Activated CD8-positive, alpha-beta memory T cell treated with anti-CD3 and anti-CD28 coated beads, Interleukin-2, amount 50 U/mL, for 24 hours (primary cell): Measurements from ENCODE around the gene AK9.
"Not testable (repeated sequence)": the region's sequence is repeated elsewhere in the genome, so short reads cannot be mapped to it uniquely, and the experiment has no call there.

Source experiments
- DNase-seq: peaks from one replicate; pipeline ENCODE4 v3.0.0-alpha.2; 2020; ENCODE audit errors: extremely low read depth

Gene AK9

DNA sequence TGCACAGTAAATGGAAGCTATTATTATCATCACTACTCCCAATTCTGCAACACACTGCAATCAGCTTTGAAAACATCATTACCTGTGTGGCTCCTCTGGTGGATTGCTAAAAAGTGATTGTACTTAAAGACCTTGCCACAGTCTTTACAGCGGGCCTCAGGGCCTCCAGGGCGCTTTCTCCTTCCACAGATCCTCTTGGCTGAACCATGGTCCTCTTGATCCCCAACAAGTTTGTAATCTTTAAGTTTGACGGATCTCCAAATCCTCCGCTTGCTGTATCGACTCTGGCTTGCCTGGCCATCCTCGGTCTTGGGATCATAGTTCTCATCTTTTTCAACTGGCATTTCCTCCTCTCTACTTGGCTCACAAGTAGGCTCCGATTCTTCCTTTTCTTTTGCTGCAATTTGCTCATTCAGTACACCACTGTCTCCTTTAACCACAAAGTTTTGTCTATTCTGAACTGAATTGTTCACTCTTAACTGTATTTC, 210.0 kb downstream of the AK9 start:
- no peak for DNase-seq

DNA sequence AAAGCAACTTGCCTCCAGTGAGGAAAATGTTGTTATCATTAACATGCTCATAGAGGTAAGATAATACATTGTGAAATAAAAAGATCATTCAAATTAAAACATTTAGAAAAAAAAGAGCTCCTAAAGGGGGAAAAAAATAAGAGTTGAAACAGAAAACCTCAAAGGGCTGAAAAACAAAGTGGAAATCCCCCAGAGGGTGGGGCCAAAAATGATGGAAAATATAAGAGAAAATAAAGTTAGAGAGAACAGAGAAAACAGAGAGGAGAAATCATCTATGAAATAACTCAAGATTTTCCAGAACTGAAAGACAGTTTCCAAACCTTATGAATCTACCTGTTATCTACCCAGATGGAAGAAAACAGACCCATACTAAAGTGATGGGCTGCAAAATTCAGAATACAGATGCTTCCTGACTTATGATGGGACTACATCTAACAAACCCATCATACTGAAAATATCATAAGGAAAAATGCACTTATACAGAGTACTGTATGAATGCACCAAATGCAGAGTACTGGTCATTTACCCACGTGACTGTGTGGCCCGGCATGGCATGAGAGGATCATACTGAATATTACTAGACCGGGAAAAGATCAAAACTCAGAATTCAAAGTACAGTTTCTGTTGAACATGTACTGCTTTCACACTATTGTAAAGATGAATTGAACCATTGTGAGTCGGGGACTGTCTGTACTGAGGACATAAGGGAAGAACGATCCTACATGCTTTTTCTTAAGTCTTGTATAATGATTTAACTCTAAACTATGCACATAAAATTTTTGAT, 212.0 kb downstream of the AK9 start:
- DNase-seq: no peak

DNA sequence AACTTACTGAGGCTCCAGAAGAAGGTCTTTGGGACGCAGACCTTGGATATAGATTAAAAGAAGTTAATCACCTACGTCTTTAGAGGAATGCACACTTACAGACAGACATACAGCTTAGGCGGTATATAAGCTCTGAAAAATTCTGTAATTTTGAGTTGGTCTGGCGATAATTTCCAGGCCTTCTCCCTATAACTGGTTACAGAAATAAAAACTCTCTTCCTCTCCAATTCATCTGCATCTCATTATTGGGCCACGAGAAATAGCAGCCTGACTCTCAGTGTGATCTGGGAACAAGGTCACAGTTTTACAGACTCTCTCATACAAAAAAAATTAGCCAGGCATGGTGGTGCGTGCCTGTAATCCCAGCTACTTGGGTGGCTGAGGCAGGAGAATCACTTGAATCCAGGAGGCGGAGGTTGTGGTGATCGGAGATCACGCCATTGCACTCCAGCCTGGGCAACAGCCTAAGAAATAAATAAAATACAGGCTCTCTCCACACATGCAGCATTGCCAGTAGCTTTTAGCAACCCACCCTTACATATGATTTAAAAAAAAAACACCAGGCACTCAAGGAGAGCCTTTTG, 212.7 kb downstream of the AK9 start:
- no peak for DNase-seq

DNA sequence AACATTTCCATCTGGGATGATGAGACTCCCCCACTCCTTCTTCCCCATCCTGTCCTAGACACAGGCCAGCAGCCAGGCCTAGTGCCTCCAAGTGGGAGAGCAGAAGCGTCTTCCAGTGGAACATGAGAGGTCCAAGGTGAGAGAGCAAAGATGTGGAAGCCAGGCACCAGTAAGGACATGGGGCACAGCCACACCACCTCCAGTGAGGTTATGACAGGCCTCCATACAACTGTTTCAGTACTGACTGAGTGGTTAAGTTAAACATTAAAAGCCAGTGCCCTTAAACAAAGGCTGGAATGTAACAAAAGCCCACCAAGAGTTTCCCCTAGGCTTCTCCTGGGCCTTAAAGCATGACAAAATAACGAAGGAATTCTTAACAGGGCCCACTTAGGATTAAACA, 213.3 kb downstream of the AK9 start:
- DNase-seq: no peak

DNA sequence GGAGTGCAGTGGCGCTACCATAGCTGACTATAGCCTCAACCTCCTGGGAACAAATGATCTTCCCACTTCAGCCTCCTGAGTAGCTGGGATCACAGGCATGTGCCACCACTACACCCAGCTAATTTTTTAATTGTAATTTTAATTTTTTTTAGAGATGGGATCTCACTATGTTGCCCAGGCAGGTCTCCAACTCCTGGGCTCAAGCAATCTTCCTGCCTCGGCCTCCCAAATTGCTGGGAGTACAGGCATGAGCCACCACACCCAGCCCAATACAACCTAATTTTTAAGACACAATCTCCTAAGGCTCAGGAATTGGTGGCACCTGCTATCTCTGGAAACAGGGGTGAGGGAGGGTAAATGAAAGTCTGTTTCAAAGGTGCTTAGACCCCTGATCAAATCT, 213.8 kb downstream of the AK9 start:
- no peak for DNase-seq

DNA sequence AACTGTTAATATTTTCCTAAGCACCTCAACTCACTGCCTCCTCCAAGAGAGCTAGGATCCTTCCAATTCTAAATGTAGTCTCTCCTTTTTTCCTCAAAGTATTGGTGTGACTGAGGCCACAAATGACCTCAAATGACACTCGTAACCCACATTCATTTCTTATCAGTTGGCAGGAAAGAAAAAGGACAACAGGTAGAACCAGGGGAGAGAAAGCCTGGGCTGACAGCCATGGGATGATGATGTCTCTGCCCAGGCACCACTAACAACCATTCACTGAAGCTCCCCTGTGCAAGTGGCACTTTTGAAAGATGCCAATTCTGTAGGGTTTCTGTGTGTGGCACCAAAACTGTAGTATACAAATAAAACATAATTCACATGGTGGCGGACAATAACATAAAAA, 215.4 kb downstream of the AK9 start:
- DNase-seq: no peak

DNA sequence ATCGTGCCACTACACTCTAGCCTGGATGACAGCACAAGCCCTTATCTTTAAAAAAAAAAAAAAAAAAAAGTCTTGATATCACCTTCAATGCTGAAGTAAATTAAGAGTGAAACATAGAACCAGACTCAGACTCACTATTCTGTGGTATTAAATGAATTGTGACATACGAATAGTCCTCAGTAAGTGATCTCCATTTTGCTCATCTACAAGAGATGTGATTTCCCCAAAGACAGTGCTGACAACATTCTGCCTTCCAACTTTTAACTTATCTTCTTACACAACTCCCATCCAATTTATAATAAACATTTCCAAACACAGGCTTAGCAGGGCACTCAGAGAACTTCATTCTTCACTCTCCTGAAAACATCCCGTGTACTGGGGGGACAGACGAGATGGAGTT, 216.0 kb downstream of the AK9 start:
- no peak for DNase-seq

DNA sequence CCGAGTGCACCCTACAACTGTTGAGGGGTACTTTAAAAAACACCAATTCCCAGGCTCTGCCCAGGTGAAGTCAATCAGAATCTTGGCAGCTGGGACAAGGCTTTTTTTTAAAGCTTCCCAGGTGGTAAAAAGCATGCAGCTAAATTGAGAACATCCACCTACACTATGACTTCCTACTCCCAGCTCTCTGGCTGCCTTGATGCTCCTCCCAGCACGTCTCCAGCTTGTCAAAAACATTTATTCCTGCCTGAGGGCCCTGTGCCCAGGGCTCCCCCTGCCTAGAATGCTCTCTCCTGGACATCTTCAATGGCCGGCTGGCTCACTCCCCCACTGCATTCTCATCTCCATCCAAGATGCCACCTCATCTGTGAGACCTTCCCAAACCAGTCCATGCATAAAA, 217.9 kb downstream of the AK9 start:
- DNase-seq: no peak

DNA sequence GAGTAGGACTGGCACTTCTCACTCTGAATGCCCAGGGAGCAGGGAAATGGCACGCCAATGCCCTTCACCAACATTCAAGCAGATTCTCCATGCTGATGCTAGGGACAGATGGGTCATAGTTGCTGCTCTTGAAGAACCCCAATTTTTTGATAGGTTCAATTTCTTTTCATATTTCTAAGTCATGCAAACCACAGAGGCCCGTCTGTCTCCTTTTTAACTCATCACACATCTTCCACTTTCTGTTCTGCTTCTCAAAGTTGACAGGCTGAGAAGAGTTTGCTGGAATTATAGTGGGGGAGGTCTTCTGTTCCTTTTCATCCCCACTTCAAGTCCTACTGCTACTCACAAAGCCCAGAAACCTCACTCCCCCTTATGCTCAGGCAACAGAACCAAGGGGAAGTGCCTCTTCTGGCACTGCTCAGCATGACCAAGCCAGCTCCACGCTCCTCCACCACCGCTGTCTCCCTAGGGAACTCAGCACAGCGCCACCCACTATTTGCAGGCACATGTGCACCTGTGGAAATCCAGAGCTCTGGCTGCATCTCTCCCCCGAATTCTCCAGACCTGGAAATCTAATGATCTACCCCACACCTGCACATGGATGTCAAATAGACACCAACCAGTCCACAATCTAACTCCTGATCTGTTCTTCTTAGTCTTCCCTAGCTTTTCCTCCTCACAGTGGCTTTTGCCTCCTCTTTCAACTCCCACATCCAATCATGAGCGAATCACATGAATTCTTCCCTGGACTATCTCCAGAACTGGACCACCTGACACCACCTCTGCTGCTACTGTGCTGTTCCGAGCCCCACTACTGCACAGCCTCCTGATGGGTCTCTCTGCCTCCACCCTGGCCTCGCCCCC, 218.6 kb downstream of the AK9 start:
- DNase-seq: no peak

DNA sequence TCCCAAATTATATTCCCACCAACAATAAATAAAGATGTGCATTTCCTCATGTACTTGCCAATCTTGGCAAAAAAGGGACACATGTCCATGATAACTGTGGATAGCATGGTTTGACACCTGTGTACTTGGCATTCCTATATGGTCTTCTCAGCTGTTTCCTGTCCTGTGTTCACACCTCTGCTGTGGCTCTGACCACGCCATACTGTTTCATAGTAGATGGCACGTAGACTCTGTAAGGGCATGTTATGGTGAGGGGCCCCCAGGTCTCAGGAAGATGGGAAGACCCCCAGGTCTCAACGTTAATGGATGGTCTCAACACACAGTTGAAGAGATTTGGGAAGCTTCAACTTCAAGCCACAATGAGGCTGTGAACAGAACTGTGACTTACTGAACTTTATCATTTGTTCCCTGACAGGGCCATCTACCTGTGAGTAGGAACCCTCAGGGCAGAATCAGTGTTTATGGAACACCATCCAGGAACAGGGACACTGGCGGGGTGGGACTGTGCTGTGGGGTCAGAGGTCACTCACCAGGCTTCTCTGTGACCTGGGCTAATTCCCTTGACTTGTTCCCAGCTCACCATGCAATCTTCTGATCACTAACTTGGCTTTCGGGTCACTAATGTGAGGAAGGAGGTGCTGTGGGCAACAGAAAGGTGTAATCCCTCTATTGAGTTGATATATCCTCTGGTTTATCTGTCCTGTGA, 219.7 kb downstream of the AK9 start:
- DNase-seq: no peak

DNA sequence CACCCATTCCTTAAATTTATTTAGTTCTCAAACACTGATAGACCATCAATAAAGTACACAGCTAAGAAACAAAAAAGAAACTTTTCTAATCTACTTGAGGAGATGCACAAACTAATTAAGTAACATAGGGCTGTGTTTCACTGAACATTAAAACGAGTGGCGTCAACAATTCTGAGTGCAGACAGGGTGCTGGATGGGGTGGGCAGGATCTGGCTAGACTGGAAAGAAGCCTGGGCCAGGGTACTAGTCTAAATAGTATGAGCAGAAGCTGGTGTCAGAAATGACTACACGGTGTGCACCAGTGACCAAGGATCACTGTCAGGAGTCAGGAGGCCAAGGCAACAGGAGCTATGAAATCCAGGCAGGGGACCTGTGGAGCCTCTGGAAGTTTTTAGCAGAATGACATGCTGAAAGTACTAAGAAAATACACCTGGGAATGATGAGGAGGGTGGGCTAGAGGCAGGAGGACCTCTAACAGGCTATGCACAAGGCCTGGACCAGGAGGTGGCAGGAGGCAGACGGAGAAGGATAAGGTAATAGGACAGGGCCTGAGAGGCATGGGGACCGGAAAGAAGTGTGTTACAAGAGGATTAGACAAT, 221.3 kb downstream of the AK9 start:
- DNase-seq: no peak

DNA sequence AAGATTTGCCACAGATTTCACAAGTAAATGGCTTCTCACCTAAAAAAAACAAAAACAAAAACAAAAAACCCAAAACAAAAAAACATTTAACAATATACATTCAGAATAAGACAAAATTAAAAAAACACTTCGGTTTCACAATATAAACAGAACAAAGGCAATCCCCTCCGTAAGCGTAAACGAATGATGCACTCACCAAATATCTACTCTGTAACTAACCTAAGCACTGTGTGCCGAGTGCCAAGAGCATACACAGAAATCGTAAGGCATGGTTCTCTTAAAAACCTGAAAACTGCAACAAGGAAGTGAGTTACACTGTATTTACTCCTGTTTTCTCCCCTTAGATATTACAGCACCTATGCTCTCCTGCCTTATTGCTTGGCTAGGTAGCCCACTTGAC, 223.3 kb downstream of the AK9 start:
- DNase-seq: no peak

DNA sequence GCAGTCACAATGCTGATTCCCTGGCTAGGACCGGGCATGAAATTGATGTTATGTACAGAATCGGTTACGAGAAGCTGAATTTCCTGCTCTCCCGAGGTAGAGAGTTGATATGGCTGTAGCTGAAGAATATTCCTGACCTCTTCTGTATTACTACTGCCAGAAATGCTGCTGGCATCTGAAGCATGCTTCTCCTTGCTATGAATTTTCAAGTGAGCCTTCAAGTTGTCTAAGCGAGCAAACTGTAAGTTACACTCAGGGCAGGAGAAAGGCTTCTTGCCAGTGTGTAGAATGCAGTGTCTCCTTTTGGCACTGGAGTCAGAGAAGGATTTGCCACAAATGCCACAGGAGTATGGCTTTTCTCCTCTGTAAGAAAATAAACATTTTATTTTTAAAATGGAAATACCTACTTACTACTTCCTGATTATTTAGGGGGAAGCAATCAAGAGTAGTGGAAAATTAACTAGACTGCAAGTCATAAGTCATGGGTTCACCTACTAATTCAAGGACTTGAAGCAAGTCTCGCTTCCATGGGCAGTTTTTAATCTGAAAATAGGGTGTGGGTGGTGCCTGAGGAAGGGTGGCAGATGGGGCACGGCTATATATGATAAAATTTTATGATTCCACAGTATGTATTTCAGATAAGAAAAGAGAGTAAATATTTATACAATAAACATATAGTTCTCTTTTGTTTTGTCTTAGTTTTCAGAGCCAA, 224.6 kb downstream of the AK9 start:
- DNase-seq: no peak

DNA sequence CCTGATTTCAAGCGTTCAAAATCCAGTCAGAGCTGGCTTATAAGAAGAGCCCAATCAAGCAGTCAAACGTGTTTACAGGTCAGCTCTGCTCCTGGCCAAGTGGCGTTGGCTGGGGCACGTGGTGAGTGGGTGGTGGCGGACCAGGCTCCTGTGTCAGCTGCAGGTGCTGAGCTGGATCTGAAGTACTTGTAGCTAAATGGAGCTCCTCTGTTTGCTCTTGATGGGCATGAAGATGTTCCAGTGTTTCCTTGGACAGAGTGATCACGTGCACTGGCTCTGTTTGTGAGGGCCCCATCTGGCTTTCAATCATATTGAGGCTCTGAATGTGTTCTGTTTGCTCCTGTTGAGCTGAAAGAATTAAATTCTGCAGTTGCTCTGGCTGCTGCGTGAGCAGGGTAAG, 225.2 kb downstream of the AK9 start:
- no peak for DNase-seq

DNA sequence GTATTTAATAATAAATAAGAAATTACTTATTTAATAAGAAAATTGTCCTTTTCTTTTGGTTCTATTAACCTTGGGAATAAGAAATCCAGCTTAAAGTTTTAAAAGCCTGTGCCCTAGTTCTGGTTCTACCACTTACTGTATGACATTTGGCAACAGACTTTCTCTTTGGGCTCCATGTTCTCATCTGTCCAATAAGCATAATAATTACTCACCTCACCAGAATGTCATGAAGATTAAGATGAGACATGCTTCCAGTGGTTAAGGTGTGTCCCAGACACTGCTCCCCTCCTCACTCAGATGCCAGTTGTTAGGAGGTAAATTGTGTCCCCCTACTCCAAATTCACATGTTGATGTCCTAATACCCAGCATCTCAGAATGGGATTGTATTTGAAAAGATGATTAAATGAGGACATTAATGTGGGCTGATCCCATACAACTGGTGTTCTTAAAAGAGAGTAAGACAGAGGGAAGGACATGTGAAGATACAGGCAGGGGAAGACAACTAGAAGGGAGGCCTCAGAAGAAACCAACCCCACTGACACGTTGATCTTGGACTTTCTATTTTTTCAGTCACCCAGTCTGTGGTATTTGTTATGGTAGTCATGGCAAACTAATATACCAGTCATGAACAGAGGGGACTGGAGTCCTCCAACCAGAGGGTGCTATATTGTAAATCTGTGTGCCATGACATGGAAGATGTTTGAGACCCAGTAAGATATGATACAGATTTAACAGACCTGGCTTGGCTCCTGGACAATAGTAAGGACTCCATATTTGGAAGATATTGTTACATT, 229.1 kb downstream of the AK9 start:
- DNase-seq: no peak

DNA sequence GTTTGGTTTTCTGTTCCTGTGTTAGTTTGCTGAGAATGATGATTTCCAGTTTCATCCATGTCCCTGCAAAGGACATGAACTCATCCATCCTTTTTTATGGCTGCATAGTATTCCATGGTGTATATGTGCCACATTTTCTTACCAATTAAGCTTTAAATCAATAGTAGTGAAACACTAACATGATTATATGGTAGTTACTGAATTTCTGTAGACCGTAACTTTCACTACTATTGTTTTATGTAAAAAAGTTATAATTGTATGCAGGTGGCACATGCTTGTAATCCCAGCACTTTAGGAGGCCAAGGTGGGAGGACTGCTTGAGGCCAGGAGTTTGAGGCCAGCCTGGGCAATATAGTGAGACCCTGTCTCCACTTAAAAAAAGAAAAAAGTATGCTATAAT, 229.8 kb downstream of the AK9 start:
- not testable (repeated sequence) for DNase-seq

DNA sequence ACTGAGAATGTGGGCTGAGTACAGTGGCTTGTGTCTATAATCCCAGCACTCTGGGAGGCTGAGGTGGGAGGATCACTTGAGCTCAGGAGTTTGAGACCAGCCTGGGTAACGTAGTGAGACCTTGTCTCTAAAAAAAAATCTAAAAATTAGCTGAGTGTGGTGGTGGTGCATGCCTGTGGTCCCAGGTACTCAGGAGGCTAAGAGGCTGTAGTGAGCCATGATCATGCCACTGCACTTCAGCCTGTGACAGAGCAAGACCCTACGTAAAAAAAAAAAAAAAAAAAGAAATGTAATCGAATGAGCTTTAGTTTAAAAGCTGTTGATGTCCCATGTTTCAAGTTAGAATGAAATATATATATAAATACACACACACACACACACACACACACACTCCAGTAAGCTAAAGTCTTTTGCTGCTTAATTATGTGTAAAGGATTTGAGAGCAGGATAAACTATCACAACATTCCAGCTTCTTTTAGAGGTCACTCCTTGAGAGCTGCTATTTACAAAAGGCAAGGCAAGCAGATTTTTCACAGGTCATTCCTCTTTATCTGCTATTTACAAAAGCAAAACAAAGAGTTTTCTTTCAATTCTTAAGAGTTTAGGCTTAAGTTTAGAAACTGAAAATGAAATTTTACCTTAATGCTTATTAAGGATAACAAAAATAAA, 230.7 kb downstream of the AK9 start:
- DNase-seq: no peak

DNA sequence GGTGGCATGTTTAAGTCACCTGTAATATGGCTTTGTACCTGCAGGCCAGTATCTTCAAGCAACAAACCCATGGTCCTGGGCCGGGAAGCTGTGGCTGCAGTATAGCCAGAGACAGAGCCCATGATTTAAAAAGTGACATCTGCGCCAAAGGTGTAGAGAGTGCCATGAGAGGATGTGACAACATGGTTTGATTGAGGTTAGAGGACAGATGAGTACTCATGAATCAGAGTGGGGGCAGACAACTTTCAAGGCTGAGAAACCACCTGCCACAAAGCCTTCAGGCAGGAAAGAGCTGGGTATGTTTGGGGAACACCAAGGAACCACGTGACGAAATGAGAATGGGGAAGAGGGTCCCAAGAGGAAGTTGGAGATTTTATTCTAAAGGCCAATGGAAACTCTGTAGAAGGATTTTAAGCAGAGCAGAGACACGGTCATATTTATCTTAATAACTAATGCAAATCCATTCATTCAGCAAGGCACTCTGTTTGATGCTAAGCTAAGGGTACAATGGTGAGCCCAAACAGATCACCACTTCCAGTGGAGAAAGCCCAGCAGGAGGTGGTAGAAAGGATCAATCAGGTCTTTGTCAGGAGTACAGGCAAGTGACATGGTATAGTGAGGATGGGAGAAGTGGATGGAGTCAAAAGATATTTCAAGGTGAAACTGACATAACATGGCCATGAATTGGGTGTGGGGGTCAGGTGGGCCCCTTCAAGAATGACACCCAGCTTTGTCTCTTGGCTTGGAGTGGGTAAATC, 232.0 kb downstream of the AK9 start:
- peak; percentile 13 for DNase-seq

DNA sequence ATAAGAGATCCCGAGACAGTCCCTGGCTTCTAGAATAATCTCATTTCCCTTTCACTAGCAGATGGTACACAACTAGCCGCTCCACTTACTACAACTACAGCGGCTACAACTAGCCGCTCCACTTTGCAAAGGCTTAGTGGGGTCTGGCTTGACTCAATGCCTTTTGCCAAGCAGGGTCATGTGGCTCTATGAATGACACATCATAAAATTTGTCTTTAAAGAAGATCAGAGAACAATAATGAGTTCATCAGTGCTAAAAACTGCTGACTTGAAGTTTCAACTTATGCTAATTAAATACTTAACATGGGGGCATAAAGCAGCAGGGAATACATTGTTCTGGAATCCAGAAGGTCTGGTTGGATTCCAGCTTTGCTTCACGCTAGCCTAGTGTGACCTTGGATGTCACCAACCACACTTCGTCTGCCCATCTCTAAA, 233.4 kb downstream of the AK9 start:
- DNase-seq: no peak
